Stomach smooth muscle (tissue), 2 donors: ENCODE data around the gene CEBPZOS.

Experiments used
- H3K27ac ChIP-seq: one replicate; pipeline ENCODE4 v1.7.0; 2013; ENCODE audit warnings: mild to moderate bottlenecking, low read length, inconsistent platforms
- H3K27me3 ChIP-seq, 2 donors: one replicate each; pipeline ENCODE4 v1.7.0; 2013; ENCODE audit warnings: low read length in 2 of 2; ENCODE audit not compliant: insufficient read depth in 2 of 2, control insufficient read depth in 1 of 2
- H3K36me3 ChIP-seq, 2 donors: one replicate each; pipeline ENCODE4 v1.7.0; 2013; ENCODE audit warnings: low read length in 2 of 2; ENCODE audit not compliant: control insufficient read depth in 2 of 2, insufficient read depth in 2 of 2
- H3K4me1 ChIP-seq: one replicate; pipeline ENCODE4 v1.7.0; 2013; ENCODE audit warnings: low read length; ENCODE audit not compliant: control insufficient read depth, insufficient read depth
- H3K4me3 ChIP-seq, 2 donors: one replicate each; pipeline ENCODE4 v1.7.0; 2013; ENCODE audit warnings: low read length in 2 of 2
- H3K9ac ChIP-seq, 2 donors: one replicate each; pipeline ENCODE4 v1.7.0; 2013; ENCODE audit warnings: low read length in 2 of 2, mild to moderate bottlenecking in 1 of 2
- H3K9me3 ChIP-seq, 2 donors: one replicate each; pipeline ENCODE4 v1.7.0; 2013; ENCODE audit warnings: low read length in 2 of 2; ENCODE audit not compliant: control insufficient read depth in 2 of 2
- donor health status: healthy.
- donor health status: Pancreatic carcinoma.

The CEBPZOS gene

DNA sequence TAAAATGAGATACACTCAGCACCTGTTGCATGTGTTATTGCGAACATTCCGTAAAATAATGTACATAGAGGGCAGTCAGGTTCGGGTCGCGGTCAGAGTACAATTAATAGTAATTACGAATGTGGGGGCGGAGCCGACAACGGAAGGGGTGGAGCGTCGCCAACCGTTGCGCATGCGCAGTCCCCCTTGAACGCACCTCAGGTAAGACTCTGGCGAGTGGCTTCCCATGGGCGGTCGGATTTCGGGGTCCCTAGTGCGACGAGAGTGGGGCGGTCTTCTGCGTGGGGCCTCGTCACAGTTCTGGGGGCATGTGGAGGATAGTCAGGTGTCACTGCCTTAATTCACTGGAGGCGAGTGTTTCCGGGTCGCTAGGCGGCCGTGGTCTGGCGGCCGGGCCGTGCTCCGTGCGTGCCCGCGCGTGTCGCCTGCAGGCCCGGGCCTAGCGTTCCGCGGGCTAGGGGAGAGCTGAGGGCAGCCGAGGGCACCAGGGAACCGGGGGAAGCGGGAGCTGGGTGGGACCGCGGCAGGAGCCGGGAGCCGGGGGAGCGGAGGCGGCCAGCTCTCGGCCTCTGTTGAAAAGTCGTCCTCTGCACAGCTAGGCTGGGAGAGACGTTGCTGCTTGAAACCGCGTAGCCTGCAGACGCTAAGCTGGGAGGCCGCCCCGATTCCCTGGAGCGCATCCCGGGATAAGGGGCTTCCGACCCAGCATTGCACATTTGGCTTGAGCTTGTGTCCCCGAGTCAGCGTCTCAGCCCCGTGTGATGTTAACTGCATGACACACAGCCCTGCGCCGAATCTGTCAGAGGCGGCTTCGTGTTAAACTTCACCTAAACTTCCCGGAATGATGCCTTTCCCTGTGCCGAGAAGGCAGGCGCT is at the start of gene CEBPZOS:
CEBPZOS (plus strand) TSS at position 177 of the 876 bp plus-strand sequence. CDS start 3,209 bp downstream, outside the sequence.
- H3K9me3 ChIP-seq, result no peaks in the 10 kb centered on the region

DNA sequence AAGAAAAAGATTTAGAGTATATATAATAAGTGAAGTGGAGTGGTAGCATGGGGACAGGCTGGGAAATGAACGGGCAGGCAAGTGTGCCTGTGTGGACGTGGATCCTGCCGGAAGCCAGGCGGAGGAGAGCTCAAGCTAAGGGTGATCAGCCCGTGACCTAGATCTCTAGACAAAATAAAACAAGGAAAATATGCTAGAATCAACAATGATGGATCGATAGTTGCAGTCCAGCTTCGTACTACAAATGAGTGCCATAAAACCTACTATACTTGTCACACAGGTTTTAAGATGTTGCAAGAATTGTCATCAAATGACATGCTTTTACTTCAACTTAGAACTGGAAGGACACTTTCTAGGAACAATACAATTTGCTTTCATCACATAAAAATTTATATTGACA is 48.0 kb upstream of the CEBPZOS start:
- no peak overlapping the region for H3K27ac ChIP-seq
- no peak overlapping the region for H3K4me3 ChIP-seq
- H3K9ac ChIP-seq, result no peak overlapping the region
- no peaks in the 10 kb centered on the region for H3K9me3 ChIP-seq
- no peaks in the 10 kb centered on the region for H3K4me1 ChIP-seq
- peaks cover 15 to 25% of the 10 kb centered on the region in 2 donors for H3K36me3 ChIP-seq
- H3K27me3 ChIP-seq, result no peaks in the 10 kb centered on the region

More for the DNA sequence above, at the start of gene CEBPZOS:
- H3K4me1 ChIP-seq, result peaks cover 14% of the 10 kb centered on the region
- H3K27me3 ChIP-seq, result no peaks in the 10 kb centered on the region
- H3K27ac ChIP-seq, result peak within 1 kb of the TSS; percentile 82
- peak within 1 kb of the TSS; percentile 52 to 93 for H3K9ac ChIP-seq
- peaks cover 3 to 7% of the 10 kb centered on the region in 2 donors for H3K36me3 ChIP-seq
- peak within 1 kb of the TSS; percentile 90 to 97 for H3K4me3 ChIP-seq

GRCh38 chr2:37149626-37150322 is 46.5 kb upstream of the CEBPZOS start:
- Histone ChIP-seq H3K9ac (no peak overlapping the region), H3K36me3 (peaks cover 11 to 21% of the 10 kb centered on the region in 2 donors), H3K4me3 (no peak overlapping the region), H3K9me3 (no peaks in the 10 kb centered on the region), H3K27me3 (no peaks in the 10 kb centered on the region), H3K4me1 (no peaks in the 10 kb centered on the region), H3K27ac (no peak overlapping the region)

GRCh38 chr2:37153224-37153623 is 43.1 kb upstream of the CEBPZOS start:
- Histone ChIP-seq H3K9me3 (no peaks in the 10 kb centered on the region), H3K27ac (no peak overlapping the region), H3K4me3 (no peak overlapping the region), H3K27me3 (no peaks in the 10 kb centered on the region), H3K36me3 (peaks cover 0 to 5% of the 10 kb centered on the region in 2 donors), H3K4me1 (peaks cover 12% of the 10 kb centered on the region), H3K9ac (no peak overlapping the region)

DNA sequence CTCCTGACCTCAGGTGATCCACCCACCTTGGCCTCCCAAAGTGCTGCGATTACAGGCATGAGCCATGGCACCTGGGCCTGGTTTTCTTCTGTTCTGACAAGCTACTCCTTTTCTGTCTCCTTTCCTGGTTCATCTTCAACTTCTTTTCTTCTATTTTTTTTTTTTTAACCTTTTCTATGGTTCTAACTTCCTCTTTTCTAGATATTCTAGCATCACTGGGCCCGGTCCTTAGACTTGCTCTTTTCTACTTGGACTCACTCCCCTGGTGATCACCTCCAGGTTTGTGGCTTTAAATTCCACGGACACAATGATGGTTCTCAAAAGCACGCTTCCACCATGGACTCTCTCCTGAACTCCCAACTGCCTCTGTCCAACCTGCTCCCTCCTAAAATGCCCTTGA is 41.5 kb upstream of the CEBPZOS start:
- no peak overlapping the region for H3K9ac ChIP-seq

DNA sequence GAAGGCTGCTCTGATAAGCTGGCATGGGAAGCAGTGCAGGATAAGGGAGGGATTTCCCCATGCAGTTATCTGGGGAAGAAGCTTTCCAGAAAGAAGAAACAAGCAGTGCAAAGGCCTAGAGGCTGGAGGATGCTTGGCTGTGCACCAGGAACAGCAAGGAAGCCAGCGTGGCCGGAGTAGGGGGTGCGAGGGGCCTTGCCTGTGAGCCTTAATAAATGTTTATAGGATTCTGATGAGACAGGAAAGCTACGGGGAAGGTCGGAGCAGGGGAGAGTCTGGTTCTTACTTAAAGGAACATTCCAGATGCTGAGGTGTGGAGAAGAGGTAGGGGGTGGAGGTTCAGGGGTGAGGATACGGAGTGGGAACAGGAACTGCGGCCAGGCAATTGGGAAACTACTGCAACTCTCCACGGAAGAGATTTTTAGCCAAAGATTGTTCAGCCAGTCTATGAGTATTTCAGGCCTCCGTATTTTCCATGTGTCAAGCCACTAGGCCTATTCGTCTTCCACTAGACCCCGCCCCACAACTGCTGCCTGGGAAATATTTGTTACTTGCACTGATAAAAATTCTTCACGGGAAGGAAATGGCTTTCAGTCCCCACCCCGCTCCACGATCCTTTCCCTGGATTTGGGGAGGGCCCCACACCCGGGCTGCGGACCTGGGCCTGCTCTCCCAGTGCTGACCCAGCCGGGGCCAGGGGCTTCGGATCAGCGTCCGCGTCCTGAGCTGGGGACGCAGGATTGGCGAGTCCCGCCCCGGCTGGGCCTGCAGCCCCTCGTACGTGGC is 40.0 kb upstream of the CEBPZOS start:
- H3K4me3 ChIP-seq, result peak overlapping the region; percentile 72 to 87
- peak overlapping the region; percentile 66 for H3K27ac ChIP-seq
- H3K27me3 ChIP-seq, result no peaks in the 10 kb centered on the region
- peaks cover 12% of the 10 kb centered on the region for H3K4me1 ChIP-seq
- no peaks in the 10 kb centered on the region for H3K36me3 ChIP-seq
- H3K9me3 ChIP-seq, result no peaks in the 10 kb centered on the region
- H3K9ac ChIP-seq, result peak overlapping the region; percentile 84 to 87

More for the DNA sequence above, 41.5 kb upstream of the CEBPZOS start:
- no peaks in the 10 kb centered on the region for H3K9me3 ChIP-seq
- H3K4me3 ChIP-seq, result no peak overlapping the region
- peaks cover 12% of the 10 kb centered on the region for H3K4me1 ChIP-seq
- no peaks in the 10 kb centered on the region for H3K27me3 ChIP-seq
- no peaks in the 10 kb centered on the region for H3K36me3 ChIP-seq
- no peak overlapping the region for H3K27ac ChIP-seq

DNA sequence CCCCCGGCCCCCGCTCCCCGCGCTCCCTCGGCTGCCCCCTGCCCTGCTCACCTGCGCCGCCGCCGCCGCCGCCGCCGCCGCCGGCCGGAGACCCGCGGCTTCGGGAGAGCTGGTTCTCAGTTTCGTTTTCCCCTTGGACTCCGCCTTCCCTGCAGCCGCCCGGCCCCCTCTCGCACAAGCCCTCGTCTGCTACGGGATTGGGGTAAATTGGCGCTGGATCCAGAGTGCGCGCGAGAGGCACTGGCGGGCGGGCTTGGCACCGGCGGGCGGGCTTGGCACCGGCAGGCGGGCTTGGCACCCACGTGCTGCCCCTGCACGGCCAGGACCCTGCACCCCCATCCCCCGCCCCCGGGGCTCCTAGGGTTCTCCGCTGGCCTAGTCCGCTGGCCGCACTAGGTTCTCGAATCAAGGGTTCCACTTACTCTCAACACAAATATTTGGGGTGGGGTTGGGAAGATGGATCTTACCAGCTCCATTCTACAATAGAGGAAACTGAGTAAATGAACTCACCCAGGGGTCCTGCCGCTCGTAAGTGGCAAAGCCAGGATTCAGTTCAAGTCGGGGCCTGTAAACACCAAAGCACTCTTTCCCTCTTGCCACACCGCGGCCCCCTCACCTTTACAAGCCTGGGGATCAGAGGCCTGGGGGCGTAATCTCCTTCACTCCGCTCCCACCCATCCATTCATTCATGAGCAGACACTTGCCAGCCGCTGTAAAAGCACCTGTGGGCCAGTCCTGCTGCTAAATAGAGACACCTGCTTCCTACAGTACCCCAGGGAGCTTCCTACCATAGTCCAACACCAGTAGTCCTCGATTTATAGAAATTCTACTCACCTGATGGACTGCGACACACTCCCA is 39.2 kb upstream of the CEBPZOS start, which contains the start of gene EIF2AK2:
EIF2AK2 (minus strand) TSS at position 124 of the 858 bp plus-strand sequence. CDS start 9,174 bp downstream, outside the sequence.
- peak within 1 kb of the TSS; percentile 66 for H3K27ac ChIP-seq
- H3K36me3 ChIP-seq, result no peaks in the 10 kb centered on the region
- H3K27me3 ChIP-seq, result no peaks in the 10 kb centered on the region

GRCh38 chr2:37164757-37165156 is 31.5 kb upstream of the CEBPZOS start:
- H3K36me3 ChIP-seq, result no peaks in the 10 kb centered on the region
- no peak overlapping the region for H3K4me3 ChIP-seq
- no peaks in the 10 kb centered on the region for H3K27me3 ChIP-seq
- no peaks in the 10 kb centered on the region for H3K4me1 ChIP-seq
- H3K27ac ChIP-seq, result no peak overlapping the region
- H3K9ac ChIP-seq, result no peak overlapping the region
- H3K9me3 ChIP-seq, result no peaks in the 10 kb centered on the region

More for the DNA sequence above, 39.2 kb upstream of the CEBPZOS start, which contains the start of gene EIF2AK2:
- peaks cover 12% of the 10 kb centered on the region for H3K4me1 ChIP-seq
- no peaks in the 10 kb centered on the region for H3K9me3 ChIP-seq
- peak within 1 kb of the TSS; percentile 84 to 87 for H3K9ac ChIP-seq
- H3K4me3 ChIP-seq, result peak within 1 kb of the TSS; percentile 72 to 87

DNA sequence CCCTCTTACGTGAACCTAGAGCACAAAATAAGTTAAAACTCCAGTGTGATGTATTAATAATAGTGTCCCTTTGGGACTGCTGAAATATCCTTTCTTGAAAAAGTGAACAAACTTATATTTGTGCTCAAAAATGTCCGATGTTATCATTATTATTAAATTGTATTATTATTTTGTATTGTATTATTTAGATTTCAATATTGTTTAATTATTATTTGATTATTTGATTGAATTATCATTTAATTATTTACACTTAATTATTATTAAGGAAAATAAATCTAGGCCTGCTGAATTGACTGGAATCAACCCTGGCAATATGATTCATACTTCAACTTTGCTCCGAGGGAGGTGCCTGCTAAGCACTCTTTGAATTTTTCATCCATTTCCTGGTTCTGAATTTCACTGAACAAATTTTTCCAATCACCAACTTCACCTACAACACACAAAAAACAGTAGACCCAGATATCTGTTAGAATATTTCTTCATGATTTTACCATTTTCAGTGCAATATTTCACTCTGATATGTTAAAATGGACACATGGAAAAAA is 28.6 kb upstream of the CEBPZOS start:
- no peak overlapping the region for H3K4me3 ChIP-seq
- no peak overlapping the region for H3K27ac ChIP-seq
- no peak overlapping the region for H3K9ac ChIP-seq
- H3K9me3 ChIP-seq, result no peaks in the 10 kb centered on the region
- H3K36me3 ChIP-seq, result no peaks in the 10 kb centered on the region
- no peaks in the 10 kb centered on the region for H3K27me3 ChIP-seq
- no peaks in the 10 kb centered on the region for H3K4me1 ChIP-seq
